ENCODE data around the gene DUSP8.

DUSP8 gene

DNA sequence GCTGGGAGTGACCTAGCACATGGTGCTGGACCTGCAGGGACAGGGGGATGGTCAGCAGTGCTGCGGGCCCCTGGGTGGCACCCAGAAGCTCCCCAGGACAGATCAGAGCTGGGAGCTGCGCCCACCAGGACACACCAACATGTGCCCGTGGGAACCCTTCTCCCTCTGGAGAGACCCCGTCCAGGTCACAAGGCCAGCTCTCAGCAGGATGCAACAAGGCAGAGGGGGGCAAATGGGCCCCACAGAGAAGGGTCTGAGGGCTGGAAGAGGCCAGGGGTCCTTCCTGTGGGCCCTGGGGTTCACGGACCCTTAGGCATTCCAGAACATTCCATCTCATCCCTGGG is 6.2 kb downstream of the DUSP8 start:
- Mint-ChIP-seq H3K27ac (no peak overlapping the region), H3K27me3 (peaks cover 26% of the 10 kb centered on the region), H3K4me3 (no peak overlapping the region), H3K4me1 (peaks cover 3% of the 10 kb centered on the region), H3K9me3 (no peaks in the 10 kb centered on the region), H3K36me3 (no peaks in the 10 kb centered on the region)
- DNase-seq, result no peak
- CTCF ChIA-PET, result interaction anchor here (1.4 to 2.1 kb wide), 2 partner anchors 9 to 10 kb away, joined by 3 to 11 read pairs; no protein-coding TSS in a partner anchor

DNA sequence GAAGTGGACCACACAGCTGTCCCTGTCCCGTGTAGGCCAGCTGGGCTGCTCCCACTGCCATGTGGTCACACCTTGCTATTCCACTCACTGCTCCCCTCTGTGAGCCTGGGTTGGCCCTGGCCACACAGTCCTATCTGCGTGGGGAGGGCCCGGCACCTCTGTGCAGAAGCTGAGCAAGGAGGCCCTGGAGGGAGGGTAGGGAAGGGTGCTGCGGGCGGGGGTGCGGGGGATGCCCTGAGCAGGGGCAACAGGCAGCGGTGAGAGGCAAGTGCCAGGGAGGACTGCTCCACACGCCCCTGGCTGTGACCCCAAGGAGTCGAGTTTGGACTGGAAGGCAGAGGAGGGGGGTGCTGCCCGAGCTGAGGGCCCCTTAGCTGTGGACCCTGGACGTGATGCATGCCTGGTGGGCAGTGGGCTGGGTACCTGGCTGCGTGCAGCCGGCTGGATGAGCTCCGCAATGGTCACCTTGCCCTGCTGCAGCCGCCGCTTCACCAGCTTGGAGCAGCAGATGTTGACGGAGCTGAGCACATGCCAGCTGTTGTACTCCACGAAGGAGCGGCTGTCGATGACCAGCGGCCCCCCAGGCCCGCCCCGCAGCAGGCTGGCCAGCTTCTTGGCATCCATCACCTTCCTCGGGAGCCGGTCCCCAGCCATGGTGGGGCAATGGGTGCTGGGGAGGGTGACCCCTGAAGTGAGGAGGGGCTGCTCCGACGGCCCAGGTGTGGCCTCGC is 6.7 kb downstream of the DUSP8 start:
- Mint-ChIP-seq H3K4me3 (no peak overlapping the region), H3K36me3 (no peaks in the 10 kb centered on the region), H3K27ac (no peak overlapping the region), H3K27me3 (peaks cover 21% of the 10 kb centered on the region), H3K9me3 (no peaks in the 10 kb centered on the region), H3K4me1 (no peaks in the 10 kb centered on the region)
- CTCF ChIA-PET, result interaction anchor here (0.5 to 2.1 kb wide), 4 partner anchors 9 to 911 kb away, joined by 3 to 11 read pairs (median 4); no protein-coding TSS in a partner anchor
- DNase-seq, result no peak

DNA sequence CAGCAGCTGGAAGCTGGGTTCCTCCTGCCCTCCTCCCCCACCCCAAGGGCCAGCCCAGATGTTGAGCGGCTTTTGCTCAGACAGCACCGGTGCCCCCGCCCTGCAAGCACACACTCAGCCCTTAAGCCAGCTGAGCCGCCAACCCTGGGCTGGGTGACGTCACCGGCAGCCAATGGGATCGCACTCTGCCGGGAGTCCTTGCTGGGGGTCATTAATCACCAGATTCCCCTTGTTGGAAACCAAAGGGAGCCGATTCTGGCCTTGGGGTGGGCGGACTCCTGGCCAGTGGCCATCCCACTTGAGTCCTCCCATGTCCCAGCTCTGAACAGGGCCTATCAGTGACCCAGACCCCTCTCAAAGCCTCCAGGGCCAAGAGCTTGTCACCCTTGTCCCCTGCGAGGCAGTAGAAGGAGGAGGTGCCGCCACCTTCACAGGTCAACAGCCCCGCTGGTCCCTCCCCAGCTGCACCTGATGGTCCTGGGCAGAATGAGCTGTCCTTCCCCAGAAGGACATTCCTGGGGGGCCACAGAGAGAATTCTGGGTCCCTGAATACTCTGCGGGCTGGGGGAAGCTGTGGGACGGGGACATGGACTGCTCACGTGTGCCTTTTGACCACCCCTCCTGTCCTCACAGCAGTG is 7.4 kb downstream of the DUSP8 start:
- Mint-ChIP-seq H3K9me3 (no peaks in the 10 kb centered on the region), H3K27ac (no peak overlapping the region), H3K4me3 (no peak overlapping the region), H3K36me3 (no peaks in the 10 kb centered on the region), H3K27me3 (peaks cover 14% of the 10 kb centered on the region), H3K4me1 (no peaks in the 10 kb centered on the region)
- CTCF ChIA-PET, result interaction anchor here (0.7 to 2.1 kb wide), 2 partner anchors 10 to 18 kb away, joined by 4 to 11 read pairs; no protein-coding TSS in a partner anchor
- no peak for DNase-seq

DNA sequence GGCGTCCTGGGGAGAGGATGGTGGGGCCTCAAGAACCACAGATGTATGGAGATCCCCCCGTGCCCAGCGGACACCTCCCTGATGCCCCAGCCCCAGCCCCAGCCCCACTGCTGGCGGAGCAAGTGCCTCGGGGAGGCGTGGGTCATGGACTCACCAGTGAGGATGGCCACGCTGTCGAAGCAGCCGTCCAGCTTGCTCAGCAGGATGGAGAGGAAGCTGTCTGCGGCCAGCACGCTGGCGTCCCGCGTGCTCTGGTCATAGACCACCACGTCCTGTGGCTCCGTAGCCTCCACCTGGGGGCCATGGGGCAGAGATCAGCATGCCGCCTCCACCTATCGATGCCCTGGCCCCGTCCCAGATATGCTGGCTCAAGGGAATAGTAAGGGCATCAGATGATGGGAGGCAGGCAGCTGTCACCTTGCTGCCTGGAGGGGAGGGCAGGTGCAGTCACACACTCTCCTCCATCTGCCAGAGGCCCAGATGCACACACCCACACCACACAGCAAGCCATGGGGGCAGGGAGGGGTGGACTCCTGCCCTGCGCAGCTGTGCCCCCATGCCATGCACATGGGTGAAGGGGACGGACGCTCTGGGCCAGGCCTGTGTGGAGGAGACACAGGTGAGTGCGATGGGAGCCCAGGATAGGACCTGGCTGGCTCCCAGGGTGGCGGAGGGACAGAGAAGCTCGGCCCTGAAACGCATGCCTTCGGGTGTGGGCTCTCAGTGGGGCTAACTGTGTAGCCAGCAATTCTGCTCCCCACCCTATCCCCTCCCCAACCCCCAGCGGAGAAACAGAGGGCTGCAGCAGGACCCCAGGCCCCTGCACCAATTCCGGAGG is 8.2 kb downstream of the DUSP8 start:
- peaks cover 6% of the 10 kb centered on the region for H3K27me3 Mint-ChIP-seq
- H3K4me1 Mint-ChIP-seq, result no peaks in the 10 kb centered on the region
- no peak overlapping the region for H3K4me3 Mint-ChIP-seq
- no peaks in the 10 kb centered on the region for H3K9me3 Mint-ChIP-seq
- H3K36me3 Mint-ChIP-seq, result no peaks in the 10 kb centered on the region
- CTCF ChIA-PET, result no interaction called here
- no peak for DNase-seq
- no peak overlapping the region for H3K27ac Mint-ChIP-seq

DNA sequence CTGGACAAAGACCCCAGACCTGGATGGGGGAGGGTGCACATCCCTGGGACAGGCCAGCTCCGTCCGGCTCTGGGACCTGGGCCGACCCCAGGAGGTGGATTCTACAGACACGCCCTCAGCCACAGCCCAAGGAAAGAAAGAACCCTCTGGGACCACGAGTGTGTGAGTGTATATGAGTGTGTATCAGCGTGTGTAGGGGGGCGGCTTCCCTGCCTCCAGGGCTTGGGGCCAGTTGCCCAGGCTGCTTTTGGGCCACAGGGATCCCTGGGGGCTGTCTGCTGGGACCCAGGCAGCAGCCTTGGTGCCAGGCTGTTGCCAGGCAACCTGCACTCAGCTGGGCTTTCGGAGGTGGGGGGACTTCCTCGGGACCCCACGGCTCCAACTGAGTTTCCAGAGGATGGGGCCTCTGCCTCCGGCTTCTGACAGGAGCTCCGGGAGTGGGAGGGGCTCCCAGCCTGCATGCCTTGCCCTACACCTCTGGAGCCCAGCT is 8.9 kb downstream of the DUSP8 start:
- Mint-ChIP-seq H3K27me3 (no peaks in the 10 kb centered on the region), H3K4me1 (no peaks in the 10 kb centered on the region), H3K36me3 (no peaks in the 10 kb centered on the region), H3K9me3 (no peaks in the 10 kb centered on the region), H3K4me3 (no peak overlapping the region), H3K27ac (no peak overlapping the region)
- CTCF ChIA-PET, result no interaction called here
- no peak for DNase-seq

DNA sequence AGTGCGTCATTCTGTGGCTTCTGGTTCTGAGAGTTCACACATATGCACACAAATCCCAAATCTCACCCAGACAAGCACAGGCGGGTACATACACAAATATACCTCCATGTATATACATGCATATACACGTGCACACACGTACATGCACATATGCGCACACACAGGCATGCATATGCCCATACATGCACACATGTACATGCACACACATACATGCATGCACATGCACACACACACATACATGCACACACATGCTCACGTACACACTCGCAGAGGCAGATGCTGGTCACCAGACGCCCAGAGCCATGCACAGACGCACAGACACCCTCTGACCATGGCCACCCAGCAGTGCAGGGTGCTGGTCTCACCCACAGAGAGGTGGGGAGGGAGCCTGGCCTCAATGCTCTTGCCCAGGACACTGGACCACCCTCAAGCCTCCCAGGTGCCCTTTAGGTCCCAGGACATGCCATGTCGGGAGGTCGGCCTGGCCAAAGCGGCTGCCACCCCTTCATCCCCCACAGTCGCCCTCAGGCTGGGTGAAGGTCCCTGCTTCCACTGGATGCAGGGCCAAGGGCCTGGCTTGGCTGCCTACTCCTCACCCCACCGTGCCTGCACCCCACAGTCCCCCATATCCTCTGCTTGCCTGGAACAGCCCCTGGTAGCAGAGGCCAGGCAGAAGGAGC is 9.5 kb downstream of the DUSP8 start:
- Mint-ChIP-seq H3K36me3 (no peaks in the 10 kb centered on the region), H3K27me3 (no peaks in the 10 kb centered on the region), H3K9me3 (no peaks in the 10 kb centered on the region), H3K27ac (no peak overlapping the region), H3K4me1 (no peaks in the 10 kb centered on the region), H3K4me3 (no peak overlapping the region)
- CTCF ChIA-PET, result no interaction called here
- DNase-seq, result no peak

DNA sequence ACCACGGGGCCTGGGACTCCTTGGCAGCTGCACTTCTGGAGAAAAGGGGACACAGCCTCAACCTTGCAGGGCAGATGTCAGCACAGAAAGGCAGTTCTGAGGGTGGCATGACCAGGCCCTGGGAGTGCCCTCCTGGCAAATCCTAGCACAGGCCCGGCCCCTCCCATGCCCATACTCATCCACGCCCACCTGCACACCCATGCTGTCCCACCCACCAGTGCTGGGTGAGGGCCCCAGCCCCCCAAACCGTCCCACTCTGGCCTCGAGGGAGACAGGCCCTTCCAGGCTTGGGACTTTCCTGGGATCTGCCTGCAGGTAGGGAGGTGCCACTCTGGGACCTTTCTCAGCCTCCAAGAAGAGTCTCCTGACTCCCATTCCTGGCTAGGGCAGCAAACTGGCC is 10.1 kb downstream of the DUSP8 start:
- no peak for DNase-seq
- no peak overlapping the region for H3K27ac Mint-ChIP-seq
- H3K4me3 Mint-ChIP-seq, result no peak overlapping the region
- H3K27me3 Mint-ChIP-seq, result no peaks in the 10 kb centered on the region
- CTCF ChIA-PET, result no interaction called here
- no peaks in the 10 kb centered on the region for H3K4me1 Mint-ChIP-seq
- H3K36me3 Mint-ChIP-seq, result no peaks in the 10 kb centered on the region
- H3K9me3 Mint-ChIP-seq, result no peaks in the 10 kb centered on the region

DNA sequence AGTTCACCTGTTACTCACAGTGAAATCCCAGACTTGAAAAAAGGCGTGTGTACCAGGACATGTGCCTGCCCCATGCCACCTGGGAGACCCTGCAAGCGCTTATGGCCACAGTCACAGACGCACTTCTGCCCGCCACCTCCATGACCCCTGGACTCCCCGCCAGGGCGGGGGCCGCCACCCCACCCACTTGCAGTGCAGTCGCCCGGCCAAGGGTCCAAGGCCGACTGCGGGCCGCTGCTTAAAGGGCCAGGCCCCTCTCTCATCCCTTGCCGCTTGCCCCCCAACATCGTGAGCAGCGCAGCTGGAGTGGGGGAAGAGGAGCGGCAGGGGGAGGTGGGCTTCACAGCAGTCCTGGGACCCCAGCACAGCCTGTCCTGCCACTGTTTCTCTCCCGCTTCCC is 10.8 kb downstream of the DUSP8 start:
- DNase-seq, result no peak
- Mint-ChIP-seq H3K4me3 (no peak overlapping the region), H3K9me3 (no peaks in the 10 kb centered on the region), H3K36me3 (no peaks in the 10 kb centered on the region), H3K4me1 (no peaks in the 10 kb centered on the region), H3K27ac (no peak overlapping the region), H3K27me3 (no peaks in the 10 kb centered on the region)
- CTCF ChIA-PET, result no interaction called here

DNA sequence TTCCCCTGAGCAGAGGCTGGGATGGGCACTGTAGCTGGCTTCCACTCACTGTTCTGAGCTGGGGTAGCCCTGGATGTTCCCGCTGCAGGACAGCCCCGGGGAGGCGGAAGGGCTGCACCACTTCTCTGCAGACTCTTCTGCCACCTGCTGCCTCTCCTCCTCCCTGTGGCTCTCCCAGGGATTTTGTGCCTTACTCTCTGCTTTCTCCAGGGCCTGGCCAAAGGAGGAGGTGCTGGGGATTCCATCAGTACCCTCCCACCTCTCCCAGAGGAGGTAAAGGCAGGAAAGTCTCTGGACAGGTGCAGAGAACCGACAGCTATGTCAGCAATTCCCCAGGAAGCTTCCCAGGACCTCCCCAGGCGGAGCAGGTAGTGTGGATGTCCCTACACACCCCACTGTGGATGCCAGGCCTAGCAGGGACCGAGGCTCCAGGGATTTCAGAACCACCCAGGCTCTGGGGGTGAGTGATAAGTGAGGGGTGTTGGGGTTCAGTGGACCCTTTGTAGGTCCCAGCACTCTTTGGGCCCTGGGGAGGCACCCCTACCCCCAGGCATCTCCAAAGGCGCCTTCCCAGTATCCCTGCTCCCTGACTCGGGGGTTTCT is 11.3 kb downstream of the DUSP8 start:
- DNase-seq, result no peak
- Mint-ChIP-seq H3K4me3 (no peak overlapping the region), H3K4me1 (no peaks in the 10 kb centered on the region), H3K9me3 (no peaks in the 10 kb centered on the region), H3K36me3 (no peaks in the 10 kb centered on the region), H3K27ac (no peak overlapping the region), H3K27me3 (no peaks in the 10 kb centered on the region)
- CTCF ChIA-PET, result no interaction called here

DNA sequence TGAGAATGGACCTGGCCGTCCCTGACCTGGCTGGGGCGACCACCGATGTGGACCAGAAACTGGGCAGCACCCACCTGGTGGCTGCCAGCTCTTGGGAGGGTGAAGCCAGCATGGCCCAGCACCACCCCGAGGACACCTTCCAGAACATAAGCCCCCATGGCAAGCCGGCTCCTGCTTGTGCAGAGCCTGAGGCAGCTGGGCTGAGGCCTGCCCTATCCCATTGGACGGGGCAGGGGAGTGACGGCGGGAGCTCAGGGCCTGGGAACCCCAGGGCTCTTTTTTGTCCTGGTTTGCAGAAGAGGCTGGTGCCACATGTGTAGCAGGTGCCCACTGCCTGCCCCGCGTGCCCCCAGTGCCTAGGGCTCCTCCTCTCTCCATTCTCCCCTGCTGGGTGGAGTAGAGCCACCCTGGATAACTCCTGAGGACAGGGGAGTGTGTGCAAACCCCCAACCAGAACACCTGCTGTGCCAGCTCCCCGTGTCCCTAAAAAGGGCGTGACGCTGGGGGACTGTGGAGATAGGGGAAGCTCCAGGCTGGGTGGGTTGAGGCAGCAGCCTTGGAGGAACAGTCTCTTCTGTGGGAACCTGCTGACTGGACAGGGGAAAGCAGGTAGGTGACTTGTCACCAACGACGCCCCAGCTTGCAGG is 11.9 kb downstream of the DUSP8 start:
- H3K4me1 Mint-ChIP-seq, result no peaks in the 10 kb centered on the region
- no peaks in the 10 kb centered on the region for H3K9me3 Mint-ChIP-seq
- no peak overlapping the region for H3K4me3 Mint-ChIP-seq
- no peaks in the 10 kb centered on the region for H3K27me3 Mint-ChIP-seq
- CTCF ChIA-PET, result no interaction called here
- no peak overlapping the region for H3K27ac Mint-ChIP-seq
- no peak for DNase-seq
- H3K36me3 Mint-ChIP-seq, result no peaks in the 10 kb centered on the region

DNA sequence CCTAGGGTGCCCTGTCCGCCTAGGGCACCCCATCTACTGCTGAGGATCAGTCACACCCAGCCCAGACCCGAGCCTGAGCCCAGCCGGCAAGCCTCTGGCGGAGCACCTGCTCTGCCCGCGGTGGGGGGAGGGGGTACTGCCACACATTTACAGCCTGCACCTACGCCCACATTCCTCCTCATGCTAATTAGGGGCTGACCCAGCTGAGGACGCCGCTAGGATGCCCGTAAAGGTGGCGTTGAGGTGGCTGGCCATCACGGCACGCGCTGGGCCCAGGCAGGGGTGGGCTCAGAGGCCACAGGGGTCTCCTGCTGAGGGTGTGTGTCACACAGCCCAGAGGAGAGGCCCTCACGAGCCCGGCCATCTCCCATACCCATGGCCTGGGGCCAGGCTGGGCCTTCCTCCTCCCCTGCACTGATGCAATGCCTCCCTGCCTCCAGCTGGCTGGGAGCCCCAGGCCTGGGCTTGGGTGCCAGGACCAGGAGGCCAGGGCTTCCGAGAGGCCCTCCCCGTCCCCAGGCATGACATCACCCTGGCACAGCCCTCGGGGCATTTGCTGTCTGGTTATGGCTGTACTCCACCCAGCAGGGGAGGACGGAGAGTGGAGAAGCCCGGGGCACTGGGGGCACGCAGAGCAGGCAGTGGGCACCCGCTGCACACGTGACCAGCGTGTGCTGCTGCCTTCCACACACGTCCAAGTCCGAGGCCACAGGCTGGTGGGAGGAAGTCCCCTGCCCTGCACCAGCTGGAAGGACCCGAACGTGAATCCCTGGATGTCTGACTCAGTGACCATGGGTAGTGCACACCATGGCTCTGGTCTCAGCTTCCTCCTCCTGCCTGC is 12.7 kb downstream of the DUSP8 start:
- Mint-ChIP-seq H3K9me3 (no peaks in the 10 kb centered on the region), H3K4me1 (no peaks in the 10 kb centered on the region), H3K36me3 (no peaks in the 10 kb centered on the region), H3K4me3 (no peak overlapping the region), H3K27me3 (no peaks in the 10 kb centered on the region), H3K27ac (no peak overlapping the region)
- DNase-seq, result no peak
- CTCF ChIA-PET, result no interaction called here

DNA sequence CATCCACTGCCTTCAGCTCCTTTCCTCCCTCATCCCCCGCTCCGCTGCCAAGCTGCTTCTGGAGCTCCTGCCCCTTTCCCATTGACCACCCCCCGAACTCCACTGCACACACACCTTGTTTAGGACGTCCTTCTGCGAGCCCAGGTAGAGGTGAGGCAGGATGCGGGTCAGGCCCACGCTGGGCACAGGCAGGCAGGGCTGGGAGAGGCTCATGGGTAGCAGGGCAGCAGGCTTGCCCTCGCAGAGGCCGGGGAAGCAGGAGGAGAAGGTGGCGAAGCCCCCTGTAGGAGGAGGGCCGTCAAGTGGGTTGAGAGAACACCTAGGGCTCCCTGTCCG is 13.3 kb downstream of the DUSP8 start:
- Mint-ChIP-seq H3K27me3 (peaks cover 1% of the 10 kb centered on the region), H3K27ac (no peak overlapping the region), H3K9me3 (no peaks in the 10 kb centered on the region), H3K4me1 (no peaks in the 10 kb centered on the region), H3K4me3 (no peak overlapping the region), H3K36me3 (no peaks in the 10 kb centered on the region)
- CTCF ChIA-PET, result no interaction called here
- DNase-seq, result no peak

Measured in activated naive CD4-positive, alpha-beta T cell treated with anti-CD3 and anti-CD28 coated beads, Interleukin-2, amount 10 ng/mL, durations not matched to agents 7 days and 5 days (primary cell).